ENCODE data around the gene AREG.

AREG gene

DNA sequence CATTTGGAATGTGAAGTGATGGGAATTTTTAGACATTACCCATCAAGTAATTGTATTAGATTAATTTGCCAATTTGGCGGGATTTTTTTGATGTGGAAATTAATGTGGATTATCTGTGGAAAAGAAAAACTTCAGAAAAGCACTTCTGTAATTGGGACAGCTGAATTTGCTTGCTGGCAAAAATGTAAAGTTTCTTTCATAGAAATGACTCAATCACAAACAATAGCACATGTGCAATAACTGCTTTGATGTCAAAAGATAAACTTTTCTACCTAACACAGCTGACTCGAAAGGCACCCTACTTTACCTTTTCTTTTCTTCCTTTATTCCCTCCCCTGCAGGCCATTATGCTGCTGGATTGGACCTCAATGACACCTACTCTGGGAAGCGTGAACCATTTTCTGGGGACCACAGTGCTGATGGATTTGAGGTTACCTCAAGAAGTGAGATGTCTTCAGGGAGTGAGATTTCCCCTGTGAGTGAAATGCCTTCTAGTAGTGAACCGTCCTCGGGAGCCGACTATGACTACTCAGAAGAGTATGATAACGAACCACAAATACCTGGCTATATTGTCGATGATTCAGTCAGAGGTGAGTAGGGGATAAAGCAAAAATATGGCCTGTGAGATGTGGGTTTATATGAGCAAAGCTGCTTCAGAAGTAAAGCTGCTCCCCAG, 1.4 kb downstream of the AREG start:
- no peak overlapping the region for H4K5ac ChIP-seq (ENCODE audit: low read length)
- H3K4me2 ChIP-seq (ENCODE audit: low read length): no peak overlapping the region
- no peaks in the 10 kb centered on the region for H3K36me3 ChIP-seq (ENCODE audit: control insufficient read depth, insufficient read depth, low read length)
- no peak overlapping the region for H2BK5ac ChIP-seq (ENCODE audit: low read length)
- no peak overlapping the region for H3K23ac ChIP-seq (ENCODE audit: low read length)
- H3K18ac ChIP-seq (ENCODE audit: low read length): no peak overlapping the region
- no peak overlapping the region for H2AK5ac ChIP-seq (ENCODE audit: low read length)
- H4K8ac ChIP-seq (ENCODE audit: low read depth, low read length): no peak overlapping the region
- no peak overlapping the region for H3K4ac ChIP-seq (ENCODE audit: low read depth, low read length)
- H3K27me3 ChIP-seq (ENCODE audit: insufficient read depth, low read length, poor library complexity): no peaks in the 10 kb centered on the region
- no peak overlapping the region for H2BK15ac ChIP-seq (replicated peaks; ENCODE audit: low read depth)
- H2BK120ac ChIP-seq (ENCODE audit: low read depth, low read length): no peak overlapping the region
- no peak overlapping the region for H3K27ac ChIP-seq (ENCODE audit: low read depth, low read length)
- no peak overlapping the region for H3K9ac ChIP-seq (ENCODE audit: low read length)
- no peaks in the 10 kb centered on the region for H3K4me1 ChIP-seq (ENCODE audit: control insufficient read depth, low read depth, low read length)
- DNase-seq: no peak
- H3K79me2 ChIP-seq (ENCODE audit: control insufficient read depth, insufficient read depth, low read length): no peaks in the 10 kb centered on the region
- no peak overlapping the region for H3K56ac ChIP-seq (ENCODE audit: low read length)
- H3K4me3 ChIP-seq (ENCODE audit: low read length): no peak overlapping the region
- 100% methylated on average over 1 of the region's 8 CpGs for WGBS (ENCODE audit: extremely low coverage, insufficient coverage, low lambda C conversion rate)
- H3K79me1 ChIP-seq (ENCODE audit: low read length): no peaks in the 10 kb centered on the region

DNA sequence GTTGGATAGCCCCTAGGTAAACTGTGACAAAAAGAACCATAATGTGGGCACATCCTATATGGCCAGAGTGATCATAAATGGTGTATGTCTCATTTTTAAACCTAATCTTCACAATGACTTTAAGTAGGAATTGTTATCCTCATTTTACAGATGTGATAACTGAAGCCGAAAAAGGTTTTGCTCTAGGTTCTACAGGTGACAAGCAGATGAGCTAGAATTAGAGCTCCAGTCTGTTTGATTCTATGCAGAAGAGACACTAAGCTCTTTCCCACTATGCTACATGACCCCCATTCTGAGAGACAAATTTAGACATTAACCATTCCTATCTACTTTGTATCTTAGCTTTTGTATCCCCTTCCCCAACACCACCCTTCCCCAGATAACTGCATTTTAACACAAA, 2.0 kb downstream of the AREG start:
- no peak overlapping the region for H3K9ac ChIP-seq (ENCODE audit: low read length)
- H2AK5ac ChIP-seq (ENCODE audit: low read length): no peak overlapping the region
- no CpG with 5 or more reads among the region's 1 CpG for WGBS (ENCODE audit: extremely low coverage, insufficient coverage, low lambda C conversion rate)
- H3K18ac ChIP-seq (ENCODE audit: low read length): no peak overlapping the region
- H2BK15ac ChIP-seq (replicated peaks; ENCODE audit: low read depth): no peak overlapping the region
- no peaks in the 10 kb centered on the region for H3K4me1 ChIP-seq (ENCODE audit: control insufficient read depth, low read depth, low read length)
- no peaks in the 10 kb centered on the region for H3K79me2 ChIP-seq (ENCODE audit: control insufficient read depth, insufficient read depth, low read length)
- no peaks in the 10 kb centered on the region for H3K36me3 ChIP-seq (ENCODE audit: control insufficient read depth, insufficient read depth, low read length)
- no peak overlapping the region for H2BK120ac ChIP-seq (ENCODE audit: low read depth, low read length)
- H3K56ac ChIP-seq (ENCODE audit: low read length): no peak overlapping the region
- no peak overlapping the region for H3K4me3 ChIP-seq (ENCODE audit: low read length)
- no peak overlapping the region for H2BK5ac ChIP-seq (ENCODE audit: low read length)
- H3K27ac ChIP-seq (ENCODE audit: low read depth, low read length): no peak overlapping the region
- H4K8ac ChIP-seq (ENCODE audit: low read depth, low read length): no peak overlapping the region
- no peak overlapping the region for H4K5ac ChIP-seq (ENCODE audit: low read length)
- no peak overlapping the region for H3K4ac ChIP-seq (ENCODE audit: low read depth, low read length)
- H3K27me3 ChIP-seq (ENCODE audit: insufficient read depth, low read length, poor library complexity): no peaks in the 10 kb centered on the region
- no peak overlapping the region for H3K4me2 ChIP-seq (ENCODE audit: low read length)
- no peak for DNase-seq
- H3K79me1 ChIP-seq (ENCODE audit: low read length): no peaks in the 10 kb centered on the region
- H3K23ac ChIP-seq (ENCODE audit: low read length): no peak overlapping the region

DNA sequence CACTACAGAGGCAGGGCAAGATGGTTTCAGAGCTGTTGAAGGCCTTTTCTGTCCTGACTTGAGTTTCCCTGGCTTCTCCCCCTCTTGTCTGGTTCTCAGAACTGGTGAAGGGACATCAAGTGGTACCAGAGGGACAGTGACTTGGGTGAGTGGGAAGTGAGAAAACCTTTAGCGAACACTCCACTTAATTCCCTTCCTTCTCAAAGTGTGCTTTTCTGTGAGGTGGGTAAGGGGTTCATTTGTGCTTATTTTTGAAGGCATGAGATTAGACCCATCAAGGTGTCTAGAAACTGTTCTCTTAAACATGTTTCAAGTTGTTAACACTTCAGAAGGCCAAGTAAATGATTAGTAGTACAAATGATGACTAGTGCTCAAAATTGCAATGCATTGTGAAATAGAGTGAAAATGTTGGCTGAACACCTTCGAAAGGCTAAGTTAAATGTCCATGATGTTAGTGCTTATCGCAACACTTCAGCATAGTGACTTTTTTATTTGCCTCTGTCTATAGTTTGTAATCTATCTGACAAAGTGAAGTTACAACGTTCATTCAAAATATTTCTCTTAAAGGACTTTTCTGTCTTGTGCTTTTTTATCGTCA, 2.8 kb downstream of the AREG start:
- Histone ChIP-seq H3K4me2 (ENCODE audit: low read length) (no peak overlapping the region), H3K9ac (ENCODE audit: low read length) (no peak overlapping the region), H3K18ac (ENCODE audit: low read length) (no peak overlapping the region), H3K4me1 (ENCODE audit: control insufficient read depth, low read depth, low read length) (no peaks in the 10 kb centered on the region), H3K23ac (ENCODE audit: low read length) (no peak overlapping the region), H2BK5ac (ENCODE audit: low read length) (no peak overlapping the region), H2AK5ac (ENCODE audit: low read length) (no peak overlapping the region), H3K79me2 (ENCODE audit: control insufficient read depth, insufficient read depth, low read length) (no peaks in the 10 kb centered on the region), H3K27ac (ENCODE audit: low read depth, low read length) (no peak overlapping the region), H4K8ac (ENCODE audit: low read depth, low read length) (no peak overlapping the region), H3K4ac (ENCODE audit: low read depth, low read length) (no peak overlapping the region), H4K5ac (ENCODE audit: low read length) (no peak overlapping the region), H3K79me1 (ENCODE audit: low read length) (no peaks in the 10 kb centered on the region), H3K56ac (ENCODE audit: low read length) (no peak overlapping the region), H2BK120ac (ENCODE audit: low read depth, low read length) (no peak overlapping the region), H2BK15ac (replicated peaks; ENCODE audit: low read depth) (no peak overlapping the region), H3K36me3 (ENCODE audit: control insufficient read depth, insufficient read depth, low read length) (no peaks in the 10 kb centered on the region), H3K27me3 (ENCODE audit: insufficient read depth, low read length, poor library complexity) (no peaks in the 10 kb centered on the region), H3K4me3 (ENCODE audit: low read length) (no peak overlapping the region)
- WGBS (ENCODE audit: extremely low coverage, insufficient coverage, low lambda C conversion rate): no CpG with 5 or more reads among the region's 5 CpGs
- DNase-seq: no peak

DNA sequence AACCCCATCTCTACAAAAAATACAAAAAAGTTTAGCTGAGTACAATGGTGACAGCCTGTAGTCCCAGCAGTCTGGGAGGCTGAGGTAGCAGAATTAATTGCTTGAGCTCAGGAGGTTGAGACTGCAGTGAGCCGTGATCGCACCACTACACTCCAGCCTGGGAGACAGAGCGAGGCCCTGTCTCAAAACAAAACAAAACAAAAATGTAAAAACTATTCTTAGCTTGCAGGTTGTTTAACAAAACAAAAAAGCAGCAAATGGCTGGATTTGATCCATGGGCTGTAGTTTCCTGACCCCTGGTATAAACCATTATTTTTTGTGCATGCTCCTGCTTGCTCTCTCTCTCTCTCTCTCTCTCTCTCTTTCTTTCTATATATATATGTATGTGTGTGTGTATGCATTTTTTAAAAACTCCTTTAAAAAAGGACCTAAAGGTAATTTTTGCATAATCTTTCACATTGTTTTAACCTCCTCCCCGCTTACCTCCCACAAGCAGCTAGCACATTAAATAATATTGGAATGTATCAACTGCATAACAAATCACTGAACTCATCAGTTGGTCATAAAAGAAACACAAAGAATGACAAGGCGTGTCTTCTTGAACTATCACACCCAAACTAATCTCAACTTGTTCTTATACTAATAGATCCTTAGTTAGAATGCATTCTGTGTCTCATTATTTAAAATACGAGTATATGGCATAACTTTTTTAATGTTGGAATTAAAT, 4.8 kb downstream of the AREG start:
- Histone ChIP-seq H3K23ac (ENCODE audit: low read length) (no peak overlapping the region), H3K36me3 (ENCODE audit: control insufficient read depth, insufficient read depth, low read length) (no peaks in the 10 kb centered on the region), H3K56ac (ENCODE audit: low read length) (no peak overlapping the region), H3K18ac (ENCODE audit: low read length) (no peak overlapping the region), H3K79me1 (ENCODE audit: low read length) (no peaks in the 10 kb centered on the region), H3K79me2 (ENCODE audit: control insufficient read depth, insufficient read depth, low read length) (no peaks in the 10 kb centered on the region), H3K4me1 (ENCODE audit: control insufficient read depth, low read depth, low read length) (no peaks in the 10 kb centered on the region), H2BK120ac (ENCODE audit: low read depth, low read length) (no peak overlapping the region), H3K9ac (ENCODE audit: low read length) (no peak overlapping the region), H3K27ac (ENCODE audit: low read depth, low read length) (no peak overlapping the region), H4K5ac (ENCODE audit: low read length) (no peak overlapping the region), H2AK5ac (ENCODE audit: low read length) (no peak overlapping the region), H2BK5ac (ENCODE audit: low read length) (no peak overlapping the region), H3K4me3 (ENCODE audit: low read length) (no peak overlapping the region), H3K4ac (ENCODE audit: low read depth, low read length) (no peak overlapping the region), H4K8ac (ENCODE audit: low read depth, low read length) (no peak overlapping the region), H3K27me3 (ENCODE audit: insufficient read depth, low read length, poor library complexity) (no peaks in the 10 kb centered on the region), H2BK15ac (replicated peaks; ENCODE audit: low read depth) (no peak overlapping the region), H3K4me2 (ENCODE audit: low read length) (no peak overlapping the region)
- WGBS (ENCODE audit: extremely low coverage, insufficient coverage, low lambda C conversion rate): no CpG with 5 or more reads among the region's 6 CpGs
- no peak for DNase-seq

DNA sequence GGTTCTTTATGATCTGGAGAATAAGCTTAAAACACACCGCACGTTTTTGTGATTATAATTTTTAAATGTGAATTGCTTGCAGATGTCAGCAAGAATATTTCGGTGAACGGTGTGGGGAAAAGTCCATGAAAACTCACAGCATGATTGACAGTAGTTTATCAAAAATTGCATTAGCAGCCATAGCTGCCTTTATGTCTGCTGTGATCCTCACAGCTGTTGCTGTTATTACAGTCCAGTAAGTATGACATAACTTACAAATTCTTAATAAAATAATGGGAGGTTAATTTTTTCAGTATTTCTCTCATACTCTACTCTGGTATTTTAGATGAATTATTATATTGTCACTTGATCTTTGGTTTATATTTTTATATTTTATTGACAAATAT, 5.4 kb downstream of the AREG start:
- no peak overlapping the region for H3K4ac ChIP-seq (ENCODE audit: low read depth, low read length)
- no peak overlapping the region for H3K18ac ChIP-seq (ENCODE audit: low read length)
- H2BK120ac ChIP-seq (ENCODE audit: low read depth, low read length): no peak overlapping the region
- no peak overlapping the region for H3K27ac ChIP-seq (ENCODE audit: low read depth, low read length)
- no peak overlapping the region for H4K8ac ChIP-seq (ENCODE audit: low read depth, low read length)
- no peak overlapping the region for H3K9ac ChIP-seq (ENCODE audit: low read length)
- H2BK5ac ChIP-seq (ENCODE audit: low read length): no peak overlapping the region
- WGBS (ENCODE audit: extremely low coverage, insufficient coverage, low lambda C conversion rate): no CpG with 5 or more reads among the region's 4 CpGs
- no peak overlapping the region for H4K5ac ChIP-seq (ENCODE audit: low read length)
- H2AK5ac ChIP-seq (ENCODE audit: low read length): no peak overlapping the region
- H3K4me2 ChIP-seq (ENCODE audit: low read length): no peak overlapping the region
- H3K27me3 ChIP-seq (ENCODE audit: insufficient read depth, low read length, poor library complexity): no peaks in the 10 kb centered on the region
- H3K79me1 ChIP-seq (ENCODE audit: low read length): no peaks in the 10 kb centered on the region
- no peak overlapping the region for H2BK15ac ChIP-seq (replicated peaks; ENCODE audit: low read depth)
- no peaks in the 10 kb centered on the region for H3K36me3 ChIP-seq (ENCODE audit: control insufficient read depth, insufficient read depth, low read length)
- no peak overlapping the region for H3K23ac ChIP-seq (ENCODE audit: low read length)
- no peaks in the 10 kb centered on the region for H3K4me1 ChIP-seq (ENCODE audit: control insufficient read depth, low read depth, low read length)
- H3K56ac ChIP-seq (ENCODE audit: low read length): no peak overlapping the region
- H3K79me2 ChIP-seq (ENCODE audit: control insufficient read depth, insufficient read depth, low read length): no peaks in the 10 kb centered on the region
- no peak overlapping the region for H3K4me3 ChIP-seq (ENCODE audit: low read length)
- no peak for DNase-seq

Data from mesendoderm (in vitro differentiated cells).